Esophagus squamous epithelium (tissue), 5 donors: ENCODE results near the gene IWS1. TPM values are rescaled to one million over a fixed set of nuclear protein-coding genes. Genes with fewer than 3 reads are reported as not detected.

Source experiments
- DNase-seq: peaks from one replicate; lab custom pipeline; 2025; lab: John Stamatoyannopoulos, UW
- H3K27ac ChIP-seq, 4 donors: fragments of 200-600 bp; sonication (generic); one replicate each; pipeline ENCODE4 v1.5.1; 2016 to 2019; ENCODE audit warnings: mild to moderate bottlenecking in 1 of 4
- H3K27me3 ChIP-seq, 4 donors: fragments of 200-600 bp; sonication (generic); 1 replicate in 3 of 4; 2 replicates in 1 of 4; pipeline versions ENCODE4 v1.5.1 to v1.6.0; 2017 to 2021; ENCODE audit warnings: antibody characterized with exemption in 1 of 4
- H3K36me3 ChIP-seq, 3 donors: fragments of 200-600 bp; sonication (generic); one replicate each; pipeline ENCODE4 v1.5.1; 2016 to 2019
- H3K4me1 ChIP-seq, 3 donors: fragments of 200-600 bp; sonication (generic); one replicate each; pipeline ENCODE4 v1.5.1; 2017 to 2019
- H3K4me3 ChIP-seq, 4 donors: fragments of 200-600 bp; sonication (generic); 1 replicate in 3 of 4; 2 replicates in 1 of 4; pipeline ENCODE4 v1.5.1; 2016 to 2019; ENCODE audit warnings: mild to moderate bottlenecking in 2 of 4, moderate library complexity in 1 of 4
- H3K9me3 ChIP-seq, 3 donors: fragments of 200-600 bp; sonication (generic); one replicate each; pipeline ENCODE4 v1.5.1; 2016 to 2019
- CTCF ChIP-seq, 6 experiments: fragments of 450-650 bp in 4 of 6; fragments of 200-600 bp in 2 of 6; sonication (generic) in 2 of 6; IDR thresholded peaks; one replicate each; pipeline ENCODE4 v1.5.1; 2016 to 2019; ENCODE audit warnings: antibody characterized with exemption in 6 of 6, mild to moderate bottlenecking in 4 of 6, moderate library complexity in 4 of 6
- POLR2A ChIP-seq, 4 donors: fragments of 450-650 bp; IDR thresholded peaks; one replicate each; pipeline ENCODE4 v1.6.1; 2017; ENCODE audit warnings: antibody characterized with exemption in 4 of 4, mild to moderate bottlenecking in 4 of 4, moderate library complexity in 3 of 4
- WGBS, 2 donors: methylation state at CpG; one replicate each; pipeline ENCODE4 v1.1.5; 2018; 5-methylcytosine and 5-hydroxymethylcytosine counted together
- intact Hi-C: fragments of 100-400 bp; cut with DNase I; formaldehyde crosslinking; loops from one replicate; pipeline ENCODE4 v1.15.0; 2022
- total RNA-seq, 4 donors: library from RNA; depleted of rRNA; stranded (reverse); fragments of >200 nt; gene quantifications; one replicate each; pipeline ENCODE4 v1.1.0, GENCODE V29; 2016
- donor health status: DM: yes; HTN: yes; CAD: no.

The IWS1 gene
- total RNA-seq, 4 donors from 2014 or later = 22.0 to 34.1 (median 28.9) TPM

GRCh38 chr2:127560931-127561280 is 34.6 kb upstream of the IWS1 start:
- Histone ChIP-seq H3K27me3 (peaks cover 0 to 20% (median 0%) of the 10 kb centered on the region in 4 donors), H3K9me3 (no peaks in the 10 kb centered on the region), H3K4me3 (no peak overlapping the region), H3K36me3 (no peaks in the 10 kb centered on the region), H3K4me1 (no peaks in the 10 kb centered on the region), H3K27ac (no peak overlapping the region)
- no peak for DNase-seq
- WGBS, 2 donors = 83 to 84% methylated on average over 5 of the region's 5 CpGs
- TF ChIP-seq POLR2A (IDR thresholded peaks at IDR 0.05) (no peak), CTCF (IDR thresholded peaks at IDR 0.05) (no peak)
- intact Hi-C loops = no loop called here

GRCh38 chr2:127560201-127560930 is 34.1 kb upstream of the IWS1 start:
- 83 to 93% methylated on average over 2 to 10 of the region's 13 CpGs for WGBS, 2 donors
- H3K9me3 ChIP-seq = no peaks in the 10 kb centered on the region
- no peak overlapping the region for H3K4me3 ChIP-seq
- intact Hi-C loops = no loop called here
- no peaks in the 10 kb centered on the region for H3K36me3 ChIP-seq
- H3K27ac ChIP-seq = no peak overlapping the region
- DNase-seq = no peak
- H3K27me3 ChIP-seq = peaks cover 0 to 20% (median 0%) of the 10 kb centered on the region in 4 donors
- no peak for TF ChIP-seq POLR2A (IDR thresholded peaks at IDR 0.05)
- TF ChIP-seq CTCF (IDR thresholded peaks at IDR 0.05) = no peak
- no peaks in the 10 kb centered on the region for H3K4me1 ChIP-seq

GRCh38 chr2:127559454-127559853 is 33.2 kb upstream of the IWS1 start:
- Histone ChIP-seq H3K27me3 (peaks cover 0 to 20% (median 0%) of the 10 kb centered on the region in 4 donors), H3K4me1 (no peaks in the 10 kb centered on the region), H3K9me3 (no peaks in the 10 kb centered on the region), H3K27ac (no peak overlapping the region), H3K4me3 (no peak overlapping the region), H3K36me3 (no peaks in the 10 kb centered on the region)
- 66 to 84% methylated on average over 4 to 5 of the region's 5 CpGs for WGBS, 2 donors
- TF ChIP-seq POLR2A (IDR thresholded peaks at IDR 0.05) (no peak), CTCF (IDR thresholded peaks at IDR 0.05) (no peak)
- no peak for DNase-seq
- intact Hi-C loops = no loop called here

- WGBS, 2 donors = 78 to 89% methylated on average over 4 to 8 of the region's 8 CpGs
- Histone ChIP-seq H3K27ac (no peak overlapping the region), H3K4me1 (no peaks in the 10 kb centered on the region), H3K36me3 (no peaks in the 10 kb centered on the region), H3K4me3 (no peak overlapping the region), H3K9me3 (no peaks in the 10 kb centered on the region), H3K27me3 (peaks cover 0 to 20% (median 0%) of the 10 kb centered on the region in 4 donors)
- DNase-seq = no peak
- intact Hi-C loops = no loop called here
- TF ChIP-seq CTCF (IDR thresholded peaks at IDR 0.05) = no peak
- no peak for TF ChIP-seq POLR2A (IDR thresholded peaks at IDR 0.05)
These were observed 32.6 kb upstream of the IWS1 start for GRCh38 chr2:127558911-127559310.

- H3K27me3 ChIP-seq = peaks cover 0 to 9% (median 0%) of the 10 kb centered on the region in 4 donors
- H3K9me3 ChIP-seq = no peaks in the 10 kb centered on the region
- intact Hi-C loops = no loop called here
- no peak for DNase-seq
- TF ChIP-seq POLR2A (IDR thresholded peaks at IDR 0.05) = no peak
- no peak for TF ChIP-seq CTCF (IDR thresholded peaks at IDR 0.05)
- H3K36me3 ChIP-seq = no peaks in the 10 kb centered on the region
- no peaks in the 10 kb centered on the region for H3K4me1 ChIP-seq
- H3K27ac ChIP-seq = no peak overlapping the region
- H3K4me3 ChIP-seq = no peak overlapping the region
- WGBS, 2 donors = 71 to 87% methylated on average over 2 of the region's 2 CpGs
These were observed 26.6 kb upstream of the IWS1 start for GRCh38 chr2:127552846-127553245.
